K562 (cell line): ENCODE measurements around the gene GOSR1. TPM values are rescaled to one million over a fixed set of nuclear protein-coding genes. Genes with fewer than 3 reads are reported as not detected.
A peak's percentile ranks its signal among the peaks of the same experiment; 100 is the strongest.

ENCODE experiments used
- ARID1B ChIP-seq: fragments of 450-650 bp; IDR thresholded peaks from 2 replicates; pipeline ENCODE4 v1.6.1; 2016; ENCODE audit warnings: antibody characterized with exemption, mild to moderate bottlenecking, inconsistent platforms
- ASH1L ChIP-seq: fragments of 450-650 bp; IDR thresholded peaks from 2 replicates; pipeline ENCODE4 v1.6.1; 2018; ENCODE audit warnings: borderline replicate concordance, mild to moderate bottlenecking, low read depth; ENCODE audit not compliant: partially characterized antibody
- BCLAF1 ChIP-seq, 2 experiments: fragments of 450-650 bp in 1 of 2; IDR thresholded peaks; 2 replicates each; pipeline ENCODE4 v1.6.1; 2011 to 2017; ENCODE audit warnings: low read depth in 2 of 2, antibody characterized with exemption in 1 of 2, borderline replicate concordance in 1 of 2, low read length in 1 of 2, mild to moderate bottlenecking in 1 of 2, mixed read lengths in 1 of 2; ENCODE audit not compliant: control insufficient read depth in 1 of 2
- CCNT2 ChIP-seq: IDR thresholded peaks from 2 replicates; pipeline ENCODE4 v1.6.1; 2011; ENCODE audit warnings: borderline replicate concordance, low read depth, mild to moderate bottlenecking, moderate library complexity, mixed read lengths, low read length; ENCODE audit not compliant: insufficient read length; ENCODE audit errors: extremely low read depth
- CREB1 ChIP-seq, 2 experiments: sonication (generic) in 1 of 2; formaldehyde crosslinking in 1 of 2; IDR thresholded peaks; 2 replicates each; pipeline versions ENCODE4 v1.6.1 to v1.8.0; 2012 to 2022; ENCODE audit warnings: inconsistent platforms in 1 of 2, mild to moderate bottlenecking in 1 of 2, missing genetic modification reagents in 1 of 2, moderate library complexity in 1 of 2
- DIDO1 ChIP-seq: fragments of 450-650 bp; IDR thresholded peaks from 2 replicates; pipeline ENCODE4 v1.6.1; 2016; ENCODE audit warnings: low read depth, missing biosample characterization, missing genetic modification characterization
- DNMT1 ChIP-seq: fragments of 450-650 bp; IDR thresholded peaks from 2 replicates; pipeline ENCODE4 v1.6.1; 2016; ENCODE audit warnings: antibody characterized with exemption, mild to moderate bottlenecking
- E2F5 ChIP-seq: sonication (generic); formaldehyde crosslinking; IDR thresholded peaks from 2 replicates; pipeline ENCODE4 v1.8.0; 2022; ENCODE audit warnings: mild to moderate bottlenecking, missing genetic modification reagents
- ESRRA ChIP-seq: fragments of 450-650 bp; IDR thresholded peaks from 2 replicates; pipeline ENCODE4 v1.6.1; 2014; ENCODE audit warnings: low read depth, mild to moderate bottlenecking, moderate library complexity, borderline replicate concordance
- ESRRB ChIP-seq: fragments of 250-450 bp; sonication (Bioruptor Pico); IDR thresholded peaks from 2 replicates; pipeline ENCODE4 v1.5.0; 2020; ENCODE audit warnings: mild to moderate bottlenecking, moderate library complexity, borderline replicate concordance
- GABPB1 ChIP-seq: sonication (generic); formaldehyde crosslinking; IDR thresholded peaks from 2 replicates; pipeline ENCODE4 v1.8.0; 2022; ENCODE audit warnings: mild to moderate bottlenecking, missing genetic modification reagents
- NBN ChIP-seq: fragments of 450-650 bp; IDR thresholded peaks from 2 replicates; pipeline ENCODE4 v1.6.1; 2016; ENCODE audit warnings: low read depth, mild to moderate bottlenecking
- NCOA2 ChIP-seq, 2 experiments: fragments of 450-650 bp; IDR thresholded peaks; 2 replicates each; pipeline ENCODE4 v1.6.1; 2018; ENCODE audit warnings: mild to moderate bottlenecking in 2 of 2, moderate library complexity in 1 of 2; ENCODE audit not compliant: partially characterized antibody in 2 of 2
- NCOA4 ChIP-seq: fragments of 450-650 bp; IDR thresholded peaks from 2 replicates; pipeline ENCODE4 v1.6.1; 2018; ENCODE audit warnings: mild to moderate bottlenecking; ENCODE audit not compliant: partially characterized antibody
- NFYB ChIP-seq: IDR thresholded peaks from 2 replicates; pipeline ENCODE4 v1.6.1; 2011; ENCODE audit warnings: mild to moderate bottlenecking, moderate library complexity; ENCODE audit not compliant: insufficient read length; ENCODE audit errors: extremely low read depth
- NRF1 ChIP-seq, 2 experiments: fragments of 450-650 bp; IDR thresholded peaks in 1 of 2; conservative IDR thresholded peaks in 1 of 2; 2 replicates each; pipeline ENCODE4 v1.6.1; 2014; ENCODE audit warnings: mild to moderate bottlenecking in 2 of 2
- SAFB2 ChIP-seq: fragments of 200-400 bp; formaldehyde crosslinking; IDR thresholded peaks from 2 replicates; pipeline ENCODE4 v1.6.1; 2018; ENCODE audit warnings: borderline replicate concordance, low read length, low read depth, moderate library complexity; ENCODE audit not compliant: severe bottlenecking
- SREBF1 ChIP-seq: fragments of 150-350 bp; IDR thresholded peaks from 2 replicates; pipeline ENCODE4 v1.6.1; 2014; ENCODE audit warnings: antibody characterized with exemption, low read depth, low read length, borderline replicate concordance
- TCF7L2 ChIP-seq: fragments of 150-350 bp; IDR thresholded peaks from 2 replicates; pipeline ENCODE4 v1.6.1; 2016; ENCODE audit warnings: low read depth, mild to moderate bottlenecking, low read length, moderate library complexity
- THRAP3 ChIP-seq: fragments of 450-650 bp; IDR thresholded peaks from 2 replicates; pipeline ENCODE4 v1.6.1; 2016; ENCODE audit warnings: mild to moderate bottlenecking, inconsistent platforms, borderline replicate concordance
- ZFPM2 ChIP-seq: fragments of 250-450 bp; sonication (Bioruptor Pico); IDR thresholded peaks from 2 replicates; pipeline ENCODE4 v1.5.1; 2022; ENCODE audit warnings: mild to moderate bottlenecking
- ZNF121 ChIP-seq: sonication (generic); formaldehyde crosslinking; conservative IDR thresholded peaks from 2 replicates; pipeline ENCODE4 v1.8.0; 2022; ENCODE audit warnings: missing genetic modification reagents
- ZNF175 ChIP-seq: fragments of 200-800 bp; sonication (Bioruptor generic); IDR thresholded peaks from 2 replicates; pipeline ENCODE4 v1.6.1; 2016; ENCODE audit warnings: low read depth, mild to moderate bottlenecking, missing genetic modification characterization, missing compliant biosample characterization
- ZNF184 ChIP-seq: sonication (generic); formaldehyde crosslinking; IDR thresholded peaks from 2 replicates; pipeline ENCODE4 v1.5.0; 2020; ENCODE audit warnings: missing genetic modification reagents
- ZNF444 ChIP-seq: fragments of 250-450 bp; sonication (Bioruptor Pico); IDR thresholded peaks from 2 replicates; pipeline ENCODE4 v1.4.0; 2020; ENCODE audit warnings: mild to moderate bottlenecking, moderate library complexity
- ZNF586 ChIP-seq: fragments of 450-650 bp; formaldehyde crosslinking; conservative IDR thresholded peaks from 2 replicates; pipeline ENCODE4 v1.4.0; 2020; ENCODE audit warnings: mild to moderate bottlenecking, moderate library complexity
- ZNF696 ChIP-seq: fragments of 250-450 bp; sonication (Bioruptor Pico); conservative IDR thresholded peaks from 2 replicates; pipeline ENCODE4 v1.4.0; 2020; ENCODE audit warnings: mild to moderate bottlenecking, moderate library complexity
- polyA plus RNA-seq, 8 experiments: library from polyadenylated mRNA; depleted of rRNA in 4 of 8; stranded (reverse) in 5 of 8; unstranded in 3 of 8; fragments of >200 nt; fragmentation: Nextera tagmentation in 2 of 8; fragmentation: Illumina TruSeq in 1 of 8; extraction: Ambion mirVana in 2 of 8; extraction: Trizol in 1 of 8; gene quantifications; 2 replicates each; pipeline versions ENCODE4 v1.2.1 to v1.2.3, GENCODE V29; 2011 to 2014; ENCODE audit warnings: inconsistent platforms in 1 of 8, missing spikeins in 1 of 8
- total RNA-seq, 7 experiments: library from RNA; depleted of rRNA in 6 of 7; stranded (reverse); fragments of >200 nt in 6 of 7; fragmentation: Illumina TruSeq in 2 of 7; extraction: Trizol in 2 of 7; gene quantifications; 2 replicates each; pipeline versions ENCODE4 v1.2.1 to v1.2.3, GENCODE V29; 2011 to 2021; ENCODE audit warnings: low replicate concordance in 1 of 7

GOSR1 gene
- total and polyA plus RNA-seq, 9 of the 15 experiments (the other 6 are each of a cell fraction or from before 2014, with no cell fraction given), result 17.6 to 95.5 (median 33.3) TPM

DNA sequence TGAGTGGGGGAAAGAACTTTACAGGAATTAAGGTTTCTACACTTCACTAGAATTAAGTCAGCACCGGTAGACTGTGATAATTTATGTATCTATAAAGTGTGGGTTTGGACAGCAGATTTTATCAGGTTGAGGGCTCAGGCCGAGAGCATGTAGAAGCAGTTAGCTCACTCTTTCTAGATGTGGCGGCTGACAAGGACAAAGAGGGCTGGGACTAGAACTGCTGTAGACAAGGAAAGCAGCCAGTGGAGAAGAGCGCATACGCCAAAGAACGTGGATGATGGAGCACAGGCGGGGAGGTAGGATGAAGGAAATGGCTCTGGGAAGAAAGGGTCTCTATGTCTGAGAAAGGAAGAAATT, 504 bp upstream of the GOSR1 start (continued):
- TF ChIP-seq ZNF121, result no peak
- TF ChIP-seq NBN, result no peak; the same call in 1 of the 2 replicates
- no peak for TF ChIP-seq TCF7L2
- no peak for TF ChIP-seq ZNF444 (CRISPR knock-in tag)
- no peak for TF ChIP-seq ASH1L
- TF ChIP-seq ZNF184, result no peak
- TF ChIP-seq ZNF175, result no peak
- no peak for TF ChIP-seq ZFPM2 (CRISPR knock-in tag)
- no peak for TF ChIP-seq CREB1 (IDR thresholded peaks at IDR 0.05)
- no peak for TF ChIP-seq CREB1 (CRISPR knock-in tag; IDR thresholded peaks at IDR 0.05)
- no peak for TF ChIP-seq NFYB
- no peak for TF ChIP-seq NCOA4
- TF ChIP-seq SAFB2, result no peak
- no peak for TF ChIP-seq NCOA2 (IDR thresholded peaks at IDR 0.05; ENCODE audit: partially characterized antibody in 2 of 2)
- no peak for TF ChIP-seq BCLAF1 (IDR thresholded peaks at IDR 0.05; ENCODE audit: borderline replicate concordance in 1 of 2, control insufficient read depth in 1 of 2, low read depth in 2 of 2, low read length in 1 of 2)
- no peak for TF ChIP-seq E2F5 (CRISPR knock-in tag)
- no peak for TF ChIP-seq CCNT2
- no peak for TF ChIP-seq ESRRB
- TF ChIP-seq SREBF1, result no peak
- TF ChIP-seq DNMT1, result no peak
- no peak for TF ChIP-seq THRAP3
- no peak for TF ChIP-seq ZNF696
- TF ChIP-seq NRF1 (conservative IDR thresholded peaks at IDR 0.05 in 1 of 2, IDR thresholded peaks at IDR 0.05 in 1 of 2), result no peak
- no peak for TF ChIP-seq ZNF586 (CRISPR knock-in tag)
- TF ChIP-seq ARID1B, result peak; percentile 41; the same call in 1 of the 2 replicates
- TF ChIP-seq ESRRA, result no peak
- no peak for TF ChIP-seq GABPB1 (CRISPR knock-in tag)
- no peak for TF ChIP-seq DIDO1
